ENCODE data around the gene IP6K1. TPM values are rescaled to one million over a fixed set of nuclear protein-coding genes. Genes with fewer than 3 reads are reported as not detected.
"Not testable (repeated sequence)": the region's sequence is repeated elsewhere in the genome, so short reads cannot be mapped to it uniquely, and the experiment has no call there.

IP6K1 gene
- polyA plus RNA-seq, 1 donor, result 22.6 TPM

GRCh38 chr3:49712166-49712565 is 74.2 kb downstream of the IP6K1 start:
- no peak for DNase-seq (ENCODE audit: low read depth)

- DNase-seq (ENCODE audit: low read depth), result no peak
These were observed 74.9 kb downstream of the IP6K1 start for GRCh38 chr3:49711489-49711888.

GRCh38 chr3:49709852-49710251 is 76.5 kb downstream of the IP6K1 start:
- DNase-seq (ENCODE audit: low read depth), result no peak

GRCh38 chr3:49707113-49707480 is 79.2 kb downstream of the IP6K1 start:
- no peak for DNase-seq (ENCODE audit: low read depth)

- no peak for DNase-seq (ENCODE audit: low read depth)
These were observed 79.8 kb downstream of the IP6K1 start for GRCh38 chr3:49706456-49707112.

GRCh38 chr3:49705390-49705960 is 80.9 kb downstream of the IP6K1 start:
- no peak for DNase-seq (ENCODE audit: low read depth)

GRCh38 chr3:49704629-49705028 is 81.7 kb downstream of the IP6K1 start:
- no peak for DNase-seq (ENCODE audit: low read depth)

- no peak for DNase-seq (ENCODE audit: low read depth)
These were observed 82.4 kb downstream of the IP6K1 start for GRCh38 chr3:49703956-49704355.

GRCh38 chr3:49703443-49703927 is 82.9 kb downstream of the IP6K1 start:
- DNase-seq (ENCODE audit: low read depth), result no peak

GRCh38 chr3:49702672-49703071 is 83.7 kb downstream of the IP6K1 start:
- no peak for DNase-seq (ENCODE audit: low read depth)

- DNase-seq (ENCODE audit: low read depth), result no peak
These were observed 84.8 kb downstream of the IP6K1 start for GRCh38 chr3:49701388-49702077.

- no peak for DNase-seq (ENCODE audit: low read depth)
These were observed 85.8 kb downstream of the IP6K1 start for GRCh38 chr3:49700453-49701128.

GRCh38 chr3:49700014-49700413 is 86.3 kb downstream of the IP6K1 start:
- DNase-seq (ENCODE audit: low read depth), result no peak

- DNase-seq (ENCODE audit: low read depth), result no peak
These were observed 86.9 kb downstream of the IP6K1 start for GRCh38 chr3:49699281-49699979.

GRCh38 chr3:49695350-49696015 is 90.9 kb downstream of the IP6K1 start:
- DNase-seq (ENCODE audit: low read depth), result not testable (repeated sequence)

- DNase-seq (ENCODE audit: low read depth), result not testable (repeated sequence)
These were observed 91.8 kb downstream of the IP6K1 start for GRCh38 chr3:49694409-49695070.

GRCh38 chr3:49691481-49691880 is 94.9 kb downstream of the IP6K1 start:
- not testable (repeated sequence) for DNase-seq (ENCODE audit: low read depth)

- not testable (repeated sequence) for DNase-seq (ENCODE audit: low read depth)
These were observed 95.5 kb downstream of the IP6K1 start for GRCh38 chr3:49690856-49691255.

- DNase-seq (ENCODE audit: low read depth), result not testable (repeated sequence)
These were observed 96.3 kb downstream of the IP6K1 start for GRCh38 chr3:49689908-49690624.
